Dendritic cell treated with granulocyte-macrophage colony-stimulating factor and Interleukin-4, amounts not matched to agents 40 ng/mL and 50 ng/mL, for 4 days (primary cell): ENCODE measurements around the gene DHRS1.

Source experiments
- H3K27ac Mint-ChIP-seq: one replicate; pipeline ENCODE4 v1.8.0; 2022; ENCODE audit warnings: mild to moderate bottlenecking, mixed read lengths
- H3K27me3 Mint-ChIP-seq: one replicate; pipeline ENCODE4 v1.8.0; 2022; ENCODE audit warnings: mild to moderate bottlenecking, mixed read lengths
- H3K36me3 Mint-ChIP-seq: one replicate; pipeline ENCODE4 v1.8.0; 2022; ENCODE audit warnings: low read depth, mixed read lengths
- H3K4me1 Mint-ChIP-seq: one replicate; pipeline ENCODE4 v1.8.0; 2022; ENCODE audit warnings: low read depth, mixed read lengths
- H3K4me3 Mint-ChIP-seq: one replicate; pipeline ENCODE4 v1.8.0; 2022; ENCODE audit warnings: mild to moderate bottlenecking, moderate library complexity, mixed read lengths
- H3K9me3 Mint-ChIP-seq: one replicate; pipeline ENCODE4 v1.8.0; 2022; ENCODE audit warnings: mixed read lengths
- intact Hi-C: fragments of 100-400 bp; cut with micrococcal nuclease; formaldehyde crosslinking; loops from one replicate; pipeline ENCODE4 v1.15.0; 2022

DHRS1 gene

DNA sequence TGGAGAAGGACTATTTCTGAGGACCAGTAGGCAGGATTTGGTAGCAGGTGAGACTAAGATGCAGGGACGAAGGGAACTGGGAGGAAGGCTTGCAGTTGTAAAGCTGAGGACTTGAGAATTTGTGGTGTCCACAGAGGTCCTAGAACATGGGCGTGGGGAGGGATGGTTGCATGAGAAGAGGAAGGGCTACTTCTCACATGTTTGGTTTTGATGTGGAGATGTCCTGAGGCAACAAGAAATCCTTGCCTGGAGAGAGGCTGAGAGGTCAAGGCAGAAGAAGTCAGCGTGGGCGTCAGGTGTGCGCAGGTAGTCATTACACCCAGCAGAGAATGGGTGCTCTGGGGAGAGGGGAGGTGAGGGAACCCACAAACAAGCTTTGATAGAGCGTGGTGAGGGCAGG lies 22.5 kb downstream of the DHRS1 start:
- H3K27ac Mint-ChIP-seq, result peak overlapping the region; percentile 86
- H3K9me3 Mint-ChIP-seq, result no peaks in the 10 kb centered on the region
- intact Hi-C loops, result no loop called here
- peaks cover 92% of the 10 kb centered on the region for H3K4me1 Mint-ChIP-seq
- H3K27me3 Mint-ChIP-seq, result no peaks in the 10 kb centered on the region
- peak overlapping the region; percentile 44 for H3K4me3 Mint-ChIP-seq
- peaks cover 8% of the 10 kb centered on the region for H3K36me3 Mint-ChIP-seq

DNA sequence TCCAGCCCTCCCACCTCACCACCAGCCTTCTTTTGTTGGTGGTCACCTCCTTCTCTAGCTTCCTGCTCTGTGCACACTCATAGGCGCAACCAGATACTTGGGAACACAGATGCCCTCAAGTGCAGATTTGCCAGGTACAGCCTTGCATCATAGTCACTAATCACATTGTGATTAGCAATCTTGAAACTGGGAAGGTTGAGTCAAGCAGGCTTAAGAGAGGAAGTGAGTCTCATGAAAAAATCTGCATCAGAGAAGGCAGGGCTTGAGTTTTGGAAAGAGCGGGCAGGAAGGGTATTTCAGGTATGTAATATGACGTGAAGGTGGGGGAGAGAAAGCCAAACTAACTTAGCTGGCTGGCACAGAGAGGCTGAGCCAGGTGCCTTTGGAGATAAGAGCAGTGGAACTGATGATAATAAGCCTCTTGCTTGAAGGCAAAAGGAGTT lies 25.5 kb downstream of the DHRS1 start:
- intact Hi-C loops, result no loop called here
- Mint-ChIP-seq H3K9me3 (no peaks in the 10 kb centered on the region), H3K4me3 (no peak overlapping the region), H3K36me3 (peaks cover 20% of the 10 kb centered on the region), H3K27me3 (no peaks in the 10 kb centered on the region), H3K27ac (peak overlapping the region; percentile 79), H3K4me1 (peaks cover 80% of the 10 kb centered on the region)

DNA sequence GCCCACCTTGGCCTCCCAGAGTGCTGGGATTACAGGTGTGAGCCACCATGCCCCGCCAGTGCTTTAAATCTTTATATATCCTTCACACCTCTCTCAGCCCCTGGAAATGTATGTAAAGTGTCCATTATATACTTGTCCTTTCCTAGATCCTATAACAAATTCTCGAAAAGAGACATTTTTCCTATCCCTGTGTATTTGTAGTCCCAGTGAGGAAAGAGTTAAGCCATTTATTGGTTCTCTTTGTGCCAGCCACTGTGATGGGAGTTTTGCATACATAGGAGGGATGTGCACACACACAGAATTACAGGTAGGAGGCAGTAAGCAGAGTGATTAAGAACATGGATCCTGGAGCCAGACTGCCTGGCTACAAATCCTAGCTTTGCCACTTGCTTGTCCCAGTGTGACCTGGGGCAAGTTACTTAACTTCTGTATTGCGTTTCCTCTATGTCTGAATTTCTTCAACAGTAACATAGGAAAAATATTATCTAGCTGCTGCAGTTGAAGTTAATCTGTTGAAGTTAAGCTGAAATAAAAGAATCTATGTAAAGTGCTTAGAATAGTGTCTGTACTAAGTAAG lies 26.1 kb downstream of the DHRS1 start:
- H3K9me3 Mint-ChIP-seq, result no peaks in the 10 kb centered on the region
- peaks cover 23% of the 10 kb centered on the region for H3K36me3 Mint-ChIP-seq
- H3K27ac Mint-ChIP-seq, result peak overlapping the region; percentile 79
- H3K4me3 Mint-ChIP-seq, result no peak overlapping the region
- H3K27me3 Mint-ChIP-seq, result no peaks in the 10 kb centered on the region
- intact Hi-C loops, result no loop called here
- H3K4me1 Mint-ChIP-seq, result peaks cover 74% of the 10 kb centered on the region

DNA sequence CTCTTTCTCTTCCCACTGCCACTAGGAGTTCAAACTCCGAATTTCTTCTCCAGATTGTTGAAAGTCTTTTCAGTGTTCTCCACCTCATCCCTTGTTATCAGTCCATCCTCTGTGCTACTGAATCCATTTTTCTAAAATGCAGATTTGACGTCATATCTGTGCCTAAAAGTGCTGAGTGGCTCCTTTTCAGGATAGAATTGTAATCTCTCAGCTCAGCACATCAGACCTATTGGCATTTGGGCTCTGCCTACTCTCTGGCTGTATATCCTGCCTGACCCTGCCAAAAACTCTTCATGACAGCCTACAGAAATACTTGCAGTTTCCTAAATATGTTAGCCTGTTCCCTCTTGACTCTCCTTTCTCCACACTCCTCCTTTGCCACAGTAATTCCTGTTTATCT lies 27.1 kb downstream of the DHRS1 start:
- intact Hi-C loops, result no loop called here
- Mint-ChIP-seq H3K4me1 (peaks cover 64% of the 10 kb centered on the region), H3K27me3 (no peaks in the 10 kb centered on the region), H3K36me3 (peaks cover 29% of the 10 kb centered on the region), H3K9me3 (no peaks in the 10 kb centered on the region), H3K27ac (peak overlapping the region; percentile 79), H3K4me3 (peak overlapping the region; percentile 90)

DNA sequence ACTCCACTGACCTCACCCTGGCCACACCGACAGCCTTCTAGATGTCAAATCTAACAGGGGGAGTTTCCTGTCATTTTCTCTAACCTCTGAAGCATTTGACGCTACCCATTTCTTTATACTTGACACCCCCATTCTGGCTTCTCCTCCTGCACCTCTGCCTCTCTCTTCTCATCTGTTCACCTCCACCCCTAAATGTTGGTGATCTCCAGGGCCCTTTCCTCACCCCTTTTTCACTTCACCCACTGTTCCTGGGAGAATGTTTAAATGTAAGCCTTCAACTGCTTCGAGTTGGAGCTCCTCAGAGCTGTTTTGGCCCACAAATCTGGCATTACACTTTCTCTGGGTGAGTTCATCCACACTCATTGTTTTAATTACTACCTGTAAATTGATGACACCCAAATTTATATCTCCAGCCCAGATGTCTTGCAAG lies 27.7 kb downstream of the DHRS1 start:
- Mint-ChIP-seq H3K27me3 (no peaks in the 10 kb centered on the region), H3K4me1 (peaks cover 64% of the 10 kb centered on the region), H3K4me3 (peak overlapping the region; percentile 90), H3K27ac (peak overlapping the region; percentile 79), H3K36me3 (peaks cover 35% of the 10 kb centered on the region), H3K9me3 (no peaks in the 10 kb centered on the region)
- intact Hi-C loops, result loop anchor here (2.0 kb wide), 1 partner anchor 29 kb away; the partner anchor contains the start of gene TINF2

DNA sequence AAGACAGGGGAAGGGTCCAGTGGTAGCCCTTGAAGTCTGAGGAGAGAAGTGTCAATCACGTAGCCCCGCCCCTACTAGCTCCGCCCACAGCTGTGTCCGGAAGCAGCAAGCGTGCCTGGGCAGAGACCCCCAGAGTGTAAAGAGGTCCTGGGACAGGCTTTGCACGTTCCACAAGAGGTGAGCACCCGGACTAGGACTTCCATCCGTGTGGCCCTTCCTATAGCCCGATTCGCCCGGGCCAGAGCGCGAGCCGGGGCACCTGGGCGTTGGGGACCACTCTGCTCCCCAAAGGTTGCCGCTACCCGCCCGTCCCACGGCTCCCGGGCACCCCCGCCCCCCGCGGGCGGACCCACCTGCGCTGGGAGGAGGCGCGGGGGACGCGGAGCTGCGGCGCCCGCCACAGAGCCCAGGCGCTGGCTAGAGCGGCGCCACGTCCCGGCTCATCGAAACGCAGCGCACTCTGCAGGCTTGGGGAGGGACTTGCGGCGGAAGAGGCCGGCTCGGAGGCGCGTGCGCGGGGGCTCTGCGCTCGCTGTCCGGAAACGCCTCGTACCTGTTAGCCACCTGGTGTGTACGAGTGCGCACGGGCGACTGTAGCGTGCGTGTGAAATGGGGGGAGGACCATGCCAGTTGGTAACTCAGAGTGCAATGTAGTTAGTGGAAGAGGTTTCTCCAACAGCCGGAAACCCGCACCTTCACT lies 28.3 kb downstream of the DHRS1 start, which contains the start of gene RABGGTA:
RABGGTA (minus strand) TSS at position 464 of the 700 bp plus-strand sequence. CDS start 482 bp downstream, outside the sequence.
- no peaks in the 10 kb centered on the region for H3K27me3 Mint-ChIP-seq
- intact Hi-C loops, result loop anchor here (2.0 kb wide), 1 partner anchor 28 kb away; the partner anchor contains the start of gene TINF2
- peak within 1 kb of the TSS; percentile 79 for H3K27ac Mint-ChIP-seq
- H3K4me1 Mint-ChIP-seq, result peaks cover 64% of the 10 kb centered on the region
- peak within 1 kb of the TSS; percentile 90 for H3K4me3 Mint-ChIP-seq
- peaks cover 41% of the 10 kb centered on the region for H3K36me3 Mint-ChIP-seq
- H3K9me3 Mint-ChIP-seq, result no peaks in the 10 kb centered on the region

DNA sequence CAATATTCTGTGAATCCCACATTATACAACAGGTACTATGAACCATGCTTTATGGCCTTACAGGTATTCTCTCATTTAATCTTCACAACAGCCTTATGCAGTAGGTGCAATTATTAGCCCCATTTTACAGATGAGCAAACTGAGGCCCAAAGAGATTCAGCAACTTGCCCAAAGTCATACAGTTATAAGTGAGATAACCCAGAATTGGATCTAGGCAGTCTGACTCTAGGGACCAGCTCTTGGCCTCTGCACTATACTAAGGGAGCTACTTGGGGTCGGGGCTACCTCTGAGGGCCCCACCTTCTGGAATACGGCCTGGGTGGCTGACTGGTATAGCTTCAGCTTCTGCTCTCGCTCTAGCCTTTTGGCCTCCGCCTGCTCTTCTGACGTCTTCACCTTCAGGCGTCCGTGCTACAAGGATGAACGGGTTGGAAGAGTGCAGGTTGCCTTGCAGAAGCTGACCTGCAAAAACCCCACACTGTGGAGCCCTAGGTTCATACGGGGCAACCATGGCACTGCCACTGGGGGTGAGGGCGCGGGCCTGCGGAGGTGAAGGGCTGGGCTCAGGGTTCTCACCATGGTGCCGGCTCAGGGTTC lies 28.9 kb downstream of the DHRS1 start:
- intact Hi-C loops, result loop anchor here (2.0 kb wide), 1 partner anchor 28 kb away; the partner anchor contains the start of gene TINF2
- H3K27me3 Mint-ChIP-seq, result no peaks in the 10 kb centered on the region
- no peaks in the 10 kb centered on the region for H3K9me3 Mint-ChIP-seq
- peaks cover 45% of the 10 kb centered on the region for H3K36me3 Mint-ChIP-seq
- peak overlapping the region; percentile 79 for H3K27ac Mint-ChIP-seq
- H3K4me3 Mint-ChIP-seq, result peak overlapping the region; percentile 90
- peaks cover 67% of the 10 kb centered on the region for H3K4me1 Mint-ChIP-seq

DNA sequence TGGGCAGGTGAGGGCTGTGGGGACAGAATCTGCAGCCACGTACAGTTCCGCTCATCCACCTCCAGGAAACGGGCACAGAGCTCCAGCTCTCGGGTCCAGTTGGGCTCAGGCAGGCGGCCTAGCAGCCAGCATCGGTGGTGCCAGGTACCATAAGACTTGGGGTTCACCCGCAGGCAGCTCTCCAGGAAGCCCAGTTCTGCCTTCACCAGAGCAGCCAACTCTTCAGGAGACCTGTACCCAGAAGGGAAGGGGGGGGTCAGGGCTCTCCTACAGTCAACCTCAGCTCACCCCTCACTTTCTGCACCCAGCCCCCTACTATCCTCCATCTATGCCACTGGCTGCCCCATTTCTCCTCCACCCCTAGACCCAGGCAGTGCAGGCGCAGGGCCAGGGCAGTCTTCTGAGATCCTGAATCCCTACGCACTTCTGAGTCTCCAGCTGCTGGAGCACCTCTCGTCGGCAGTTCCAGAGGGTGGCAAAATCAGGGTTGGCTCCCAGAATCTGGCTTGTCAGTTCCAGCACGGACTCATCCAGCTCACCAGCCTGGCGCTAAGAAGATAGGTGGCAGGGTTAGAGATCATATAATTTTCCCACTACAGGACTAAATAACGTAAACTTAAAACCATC lies 29.6 kb downstream of the DHRS1 start:
- H3K4me3 Mint-ChIP-seq, result no peak overlapping the region

DNA sequence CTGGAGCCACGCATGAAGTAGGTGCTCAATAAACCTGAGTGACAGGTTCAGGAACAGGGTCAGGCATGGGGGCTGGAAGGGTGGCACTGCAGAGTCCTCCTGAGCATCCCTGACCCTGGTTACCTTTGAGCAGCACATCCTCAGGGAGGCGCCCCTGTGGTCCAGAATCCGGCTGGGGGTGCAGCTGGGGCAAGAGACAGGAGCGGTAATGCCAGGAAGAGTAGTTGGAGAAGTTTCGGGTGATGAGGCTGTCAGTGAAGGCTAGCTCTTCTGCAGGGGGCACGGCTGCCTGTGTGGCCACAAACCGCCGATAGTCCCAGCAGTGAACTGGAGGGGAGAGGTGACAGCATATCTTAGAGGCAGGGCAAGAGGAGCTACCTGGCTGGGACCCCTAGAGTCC lies 30.2 kb downstream of the DHRS1 start:
- H3K27me3 Mint-ChIP-seq, result no peaks in the 10 kb centered on the region
- H3K36me3 Mint-ChIP-seq, result peaks cover 45% of the 10 kb centered on the region

More for the DNA sequence above, 29.6 kb downstream of the DHRS1 start:
- Mint-ChIP-seq H3K9me3 (no peaks in the 10 kb centered on the region), H3K27ac (no peak overlapping the region), H3K36me3 (peaks cover 45% of the 10 kb centered on the region), H3K27me3 (no peaks in the 10 kb centered on the region), H3K4me1 (peaks cover 61% of the 10 kb centered on the region)
- intact Hi-C loops, result loop anchor here (2.0 kb wide), 1 partner anchor 27 kb away; the partner anchor contains the start of gene TINF2

DNA sequence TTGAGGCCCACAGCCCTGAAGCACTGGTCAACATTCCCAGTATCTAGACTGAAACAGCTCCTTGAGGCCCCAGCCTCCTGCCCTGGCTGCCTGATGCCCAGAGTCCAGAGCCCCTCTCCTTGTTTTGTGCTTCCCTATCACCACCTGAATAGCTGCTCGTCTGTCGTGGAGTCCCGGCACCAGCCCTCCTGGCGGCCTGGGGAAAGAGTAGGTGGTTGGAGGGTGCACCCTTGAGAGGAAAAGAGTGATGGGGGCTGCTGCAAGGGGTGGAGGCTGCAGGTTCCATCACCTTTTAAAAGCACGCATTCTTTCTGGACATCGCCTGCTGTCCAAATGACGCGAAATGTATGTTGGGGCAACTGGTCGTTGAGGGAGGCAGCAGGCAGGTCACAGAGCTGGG lies 31.4 kb downstream of the DHRS1 start:
- Mint-ChIP-seq H3K4me1 (peaks cover 47% of the 10 kb centered on the region), H3K27ac (no peak overlapping the region), H3K36me3 (peaks cover 54% of the 10 kb centered on the region), H3K4me3 (no peak overlapping the region), H3K27me3 (no peaks in the 10 kb centered on the region), H3K9me3 (no peaks in the 10 kb centered on the region)
- intact Hi-C loops, result no loop called here

More for the DNA sequence above, 30.2 kb downstream of the DHRS1 start:
- H3K4me3 Mint-ChIP-seq, result no peak overlapping the region
- no peak overlapping the region for H3K27ac Mint-ChIP-seq
- intact Hi-C loops, result no loop called here
- H3K9me3 Mint-ChIP-seq, result no peaks in the 10 kb centered on the region
- peaks cover 58% of the 10 kb centered on the region for H3K4me1 Mint-ChIP-seq

DNA sequence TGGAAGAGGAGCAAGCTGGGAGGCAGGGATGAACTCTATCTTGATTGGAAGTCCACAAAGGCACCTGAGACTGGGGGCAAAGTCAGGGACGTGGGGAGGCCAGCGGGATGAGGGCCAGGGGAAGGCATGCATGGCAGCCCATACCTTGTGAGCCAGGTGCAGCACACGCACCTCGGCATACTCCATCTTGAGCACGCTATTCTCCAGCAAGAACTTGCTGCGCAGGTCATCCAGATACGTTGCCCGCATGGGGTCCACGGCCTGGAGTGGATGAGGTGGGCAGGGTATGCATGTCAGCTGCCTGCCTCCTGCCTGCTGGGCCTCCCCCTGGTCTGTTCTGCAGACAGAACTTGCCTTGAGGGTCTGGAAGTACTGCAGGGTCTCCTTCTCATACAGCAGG lies 32.1 kb downstream of the DHRS1 start:
- Mint-ChIP-seq H3K4me3 (no peak overlapping the region), H3K36me3 (peaks cover 61% of the 10 kb centered on the region), H3K9me3 (no peaks in the 10 kb centered on the region), H3K4me1 (peaks cover 40% of the 10 kb centered on the region), H3K27ac (no peak overlapping the region), H3K27me3 (no peaks in the 10 kb centered on the region)
- intact Hi-C loops, result no loop called here

DNA sequence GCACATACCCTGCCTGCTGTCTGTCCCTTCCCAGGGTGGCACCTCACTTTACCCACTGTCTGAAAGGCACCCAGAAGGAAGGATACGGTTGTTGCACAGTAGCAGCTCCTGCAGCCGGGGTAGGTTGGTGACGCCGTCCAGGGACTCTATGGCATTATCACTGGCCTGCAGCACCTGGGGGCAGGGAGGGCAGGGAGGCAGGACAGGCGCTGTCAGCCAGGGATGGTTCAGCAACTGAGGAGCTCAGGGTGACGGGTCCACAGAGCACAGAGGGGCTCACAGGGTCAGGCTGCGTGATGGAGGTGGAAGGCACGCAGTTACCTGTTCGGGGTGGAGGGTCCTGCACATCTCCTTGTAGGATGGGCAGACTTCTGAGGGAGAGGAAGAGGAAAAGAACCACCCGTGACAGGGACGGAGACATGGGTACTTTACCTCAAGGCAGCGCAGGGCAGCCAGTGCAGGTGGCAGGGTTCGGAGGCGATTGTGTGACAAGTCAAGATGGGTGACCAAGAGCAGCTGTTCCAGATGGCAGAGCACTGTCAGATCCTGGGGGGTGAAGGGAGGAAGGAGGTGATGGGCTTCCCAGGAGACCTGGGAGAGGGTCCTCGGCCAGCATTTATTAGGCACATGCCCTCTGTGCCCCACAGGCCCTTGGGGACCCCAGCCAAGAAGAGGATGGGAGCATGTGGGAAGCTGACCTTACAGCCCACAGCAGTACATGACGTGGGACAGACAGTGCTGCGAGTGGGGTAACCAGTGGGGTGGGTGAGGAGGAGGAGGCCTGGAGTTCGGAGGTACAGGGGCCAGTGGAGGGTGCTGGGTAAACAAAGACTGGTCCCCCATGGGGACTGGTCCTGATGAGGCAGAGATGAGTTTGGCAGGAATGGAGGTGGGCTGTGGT lies 33.0 kb downstream of the DHRS1 start:
- peak overlapping the region; percentile 11 for H3K27ac Mint-ChIP-seq
- H3K36me3 Mint-ChIP-seq, result peaks cover 71% of the 10 kb centered on the region
- H3K27me3 Mint-ChIP-seq, result no peaks in the 10 kb centered on the region

DNA sequence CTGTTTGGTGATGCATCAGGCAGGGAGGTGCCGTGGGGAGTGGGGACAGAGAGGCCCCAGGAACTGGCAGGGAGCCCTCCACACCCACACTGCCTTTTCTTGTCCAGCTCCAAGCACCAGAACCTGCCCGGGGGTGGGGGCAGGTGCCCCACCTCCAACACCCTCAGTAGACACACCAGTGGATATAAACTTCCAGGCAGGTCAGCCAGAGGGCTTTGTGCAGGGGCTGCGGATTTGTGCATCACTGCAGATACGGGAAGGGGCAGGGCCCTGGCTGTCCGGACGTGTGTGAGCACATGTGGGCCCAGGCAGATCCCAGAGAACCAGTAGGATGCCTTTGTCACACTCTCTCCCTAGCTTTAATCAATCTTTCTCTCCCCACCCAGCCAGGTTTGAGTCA lies 35.3 kb downstream of the DHRS1 start:
- Mint-ChIP-seq H3K4me1 (peaks cover 20% of the 10 kb centered on the region), H3K36me3 (peaks cover 72% of the 10 kb centered on the region), H3K27me3 (no peaks in the 10 kb centered on the region), H3K4me3 (no peak overlapping the region), H3K27ac (no peak overlapping the region), H3K9me3 (no peaks in the 10 kb centered on the region)
- intact Hi-C loops, result no loop called here

More for the DNA sequence above, 33.0 kb downstream of the DHRS1 start:
- intact Hi-C loops, result no loop called here
- H3K4me1 Mint-ChIP-seq, result peaks cover 31% of the 10 kb centered on the region
- no peak overlapping the region for H3K4me3 Mint-ChIP-seq
- H3K9me3 Mint-ChIP-seq, result no peaks in the 10 kb centered on the region
